Osteocyte (in vitro differentiated cells): ENCODE measurements around the gene ALK. TPM values are rescaled to one million over a fixed set of nuclear protein-coding genes. Genes with fewer than 3 reads are reported as not detected.

Experiments
- DNase-seq: peaks from one replicate; pipeline ENCODE4 v3.0.0; 2021; ENCODE audit warnings: mixed read lengths; ENCODE audit not compliant: unreplicated experiment; ENCODE audit errors: extremely low spot score
- H3K27ac Mint-ChIP-seq: one replicate; pipeline ENCODE4 v1.8.0; 2021; ENCODE audit warnings: mild to moderate bottlenecking, mixed read lengths; ENCODE audit not compliant: unreplicated experiment
- H3K27me3 Mint-ChIP-seq: one replicate; pipeline ENCODE4 v1.8.0; 2021; ENCODE audit warnings: mixed read lengths; ENCODE audit not compliant: unreplicated experiment
- H3K36me3 Mint-ChIP-seq: one replicate; pipeline ENCODE4 v1.8.0; 2021; ENCODE audit warnings: mixed read lengths; ENCODE audit not compliant: unreplicated experiment
- H3K4me1 Mint-ChIP-seq: one replicate; pipeline ENCODE4 v1.8.0; 2021; ENCODE audit warnings: mixed read lengths; ENCODE audit not compliant: unreplicated experiment
- H3K4me3 Mint-ChIP-seq: one replicate; pipeline ENCODE4 v1.8.0; 2021; ENCODE audit warnings: mild to moderate bottlenecking, moderate library complexity, mixed read lengths; ENCODE audit not compliant: unreplicated experiment
- H3K9me3 Mint-ChIP-seq: one replicate; pipeline ENCODE4 v1.8.0; 2021; ENCODE audit warnings: mixed read lengths; ENCODE audit not compliant: unreplicated experiment
- total RNA-seq: library from RNA; stranded (reverse); gene quantifications from 2 replicates; pipeline ENCODE4 v1.2.1, GENCODE V29; 2021
- TF ChIP-seq, protein P1 (sequence below): fragments of 200-600 bp; sonication (generic); IDR thresholded peaks from 2 replicates; pipeline ENCODE4 v1.5.0; 2021; ENCODE audit warnings: antibody characterized with exemption, mild to moderate bottlenecking, moderate library complexity

The ALK gene
- total RNA-seq, 1 donor from 2014 or later: not detected

DNA sequence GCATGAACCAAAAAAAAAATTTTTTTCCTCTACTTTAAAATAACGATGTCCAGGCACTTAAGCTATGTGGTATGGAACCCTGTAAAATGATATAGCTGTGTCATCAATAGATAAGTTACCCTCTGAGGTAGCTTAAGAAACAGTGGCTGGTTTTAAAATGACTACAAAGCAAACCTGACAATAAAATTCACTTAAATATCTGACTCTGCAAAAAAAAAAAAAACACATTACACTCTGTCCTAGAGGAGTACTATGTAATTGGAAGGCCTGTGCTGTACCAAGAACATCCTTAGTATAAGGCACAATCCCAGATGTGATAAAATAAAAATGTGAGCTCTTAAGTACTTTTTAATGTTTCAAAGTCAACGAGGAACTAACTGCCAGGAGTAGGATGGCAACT, 322.4 kb downstream of the ALK start:
- Mint-ChIP-seq H3K4me3 (no peak overlapping the region), H3K4me1 (no peaks in the 10 kb centered on the region), H3K27ac (no peak overlapping the region), H3K36me3 (no peaks in the 10 kb centered on the region), H3K9me3 (peaks cover 13% of the 10 kb centered on the region), H3K27me3 (no peaks in the 10 kb centered on the region)
- TF ChIP-seq, protein P1, sequence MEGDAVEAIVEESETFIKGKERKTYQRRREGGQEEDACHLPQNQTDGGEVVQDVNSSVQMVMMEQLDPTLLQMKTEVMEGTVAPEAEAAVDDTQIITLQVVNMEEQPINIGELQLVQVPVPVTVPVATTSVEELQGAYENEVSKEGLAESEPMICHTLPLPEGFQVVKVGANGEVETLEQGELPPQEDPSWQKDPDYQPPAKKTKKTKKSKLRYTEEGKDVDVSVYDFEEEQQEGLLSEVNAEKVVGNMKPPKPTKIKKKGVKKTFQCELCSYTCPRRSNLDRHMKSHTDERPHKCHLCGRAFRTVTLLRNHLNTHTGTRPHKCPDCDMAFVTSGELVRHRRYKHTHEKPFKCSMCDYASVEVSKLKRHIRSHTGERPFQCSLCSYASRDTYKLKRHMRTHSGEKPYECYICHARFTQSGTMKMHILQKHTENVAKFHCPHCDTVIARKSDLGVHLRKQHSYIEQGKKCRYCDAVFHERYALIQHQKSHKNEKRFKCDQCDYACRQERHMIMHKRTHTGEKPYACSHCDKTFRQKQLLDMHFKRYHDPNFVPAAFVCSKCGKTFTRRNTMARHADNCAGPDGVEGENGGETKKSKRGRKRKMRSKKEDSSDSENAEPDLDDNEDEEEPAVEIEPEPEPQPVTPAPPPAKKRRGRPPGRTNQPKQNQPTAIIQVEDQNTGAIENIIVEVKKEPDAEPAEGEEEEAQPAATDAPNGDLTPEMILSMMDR: no peak
- no peak for DNase-seq

DNA sequence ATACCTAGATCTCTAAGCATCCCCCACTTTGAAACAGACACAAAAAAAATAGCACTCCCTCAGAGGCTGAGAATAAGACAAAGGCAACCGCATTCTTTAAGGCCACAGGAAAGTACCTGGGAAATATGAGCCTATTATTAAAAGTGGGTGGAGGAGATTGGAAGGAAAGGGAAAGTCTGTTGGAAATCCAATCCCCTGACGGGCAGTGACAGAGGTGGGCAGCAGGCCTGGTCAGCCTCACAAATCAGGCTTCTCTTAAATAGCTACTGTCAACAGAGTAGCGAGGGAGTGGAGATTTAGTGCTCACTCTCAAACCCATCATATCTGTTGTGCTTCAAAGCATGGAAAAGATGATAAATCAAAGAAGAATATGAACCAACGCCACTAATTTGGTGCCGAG, 324.4 kb downstream of the ALK start:
- H3K27me3 Mint-ChIP-seq: no peaks in the 10 kb centered on the region
- H3K4me1 Mint-ChIP-seq: no peaks in the 10 kb centered on the region
- H3K9me3 Mint-ChIP-seq: peaks cover 13% of the 10 kb centered on the region
- TF ChIP-seq, protein P1: no peak
- DNase-seq: no peak
- no peak overlapping the region for H3K4me3 Mint-ChIP-seq
- no peaks in the 10 kb centered on the region for H3K36me3 Mint-ChIP-seq
- H3K27ac Mint-ChIP-seq: no peak overlapping the region

DNA sequence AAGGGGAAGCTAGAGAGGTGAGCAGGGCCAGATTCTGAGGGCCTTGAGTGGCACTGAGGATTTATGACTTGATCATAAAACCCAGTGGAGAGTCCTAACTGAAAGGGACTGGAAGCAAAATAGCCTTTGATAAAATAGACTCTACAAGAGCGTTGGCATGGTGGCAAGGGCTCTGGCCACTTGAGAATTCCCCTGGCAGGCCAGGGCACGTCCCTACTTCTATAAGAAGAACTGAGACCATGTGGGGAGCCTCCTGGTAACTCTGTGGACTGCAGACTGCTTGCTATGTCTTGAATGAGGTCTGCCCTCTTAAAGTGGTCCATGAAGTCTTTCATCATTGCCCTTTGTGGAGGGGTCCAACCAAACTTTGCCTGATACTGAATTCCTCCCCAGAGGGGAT, 324.8 kb downstream of the ALK start:
- Mint-ChIP-seq H3K27ac (no peak overlapping the region), H3K36me3 (no peaks in the 10 kb centered on the region), H3K9me3 (peaks cover 13% of the 10 kb centered on the region), H3K4me1 (no peaks in the 10 kb centered on the region), H3K27me3 (no peaks in the 10 kb centered on the region), H3K4me3 (no peak overlapping the region)
- TF ChIP-seq, protein P1: no peak
- DNase-seq: no peak

DNA sequence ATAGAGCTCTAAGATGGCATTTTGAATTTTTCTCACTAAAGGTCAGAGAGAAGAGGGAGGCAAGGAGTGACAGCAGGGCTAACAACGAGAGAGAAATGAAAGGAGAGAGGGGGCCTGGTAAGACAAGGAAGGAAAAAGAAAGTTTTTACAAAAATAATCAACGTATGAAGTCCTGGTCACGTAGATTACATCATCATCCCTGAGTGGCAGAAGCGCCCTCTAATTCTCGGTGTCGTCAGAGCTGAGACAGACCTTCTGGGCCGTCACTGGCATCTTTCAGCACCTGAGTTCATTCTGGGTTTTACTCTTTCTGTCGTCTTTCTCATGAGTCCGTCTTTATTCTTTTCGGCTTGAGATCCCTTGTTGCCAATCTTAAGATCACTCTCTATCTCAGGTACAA, 329.8 kb downstream of the ALK start:
- DNase-seq: no peak
- no peak overlapping the region for H3K4me3 Mint-ChIP-seq
- no peaks in the 10 kb centered on the region for H3K36me3 Mint-ChIP-seq
- no peaks in the 10 kb centered on the region for H3K27me3 Mint-ChIP-seq
- TF ChIP-seq, protein P1: no peak
- H3K4me1 Mint-ChIP-seq: no peaks in the 10 kb centered on the region
- no peak overlapping the region for H3K27ac Mint-ChIP-seq
- H3K9me3 Mint-ChIP-seq: no peaks in the 10 kb centered on the region

DNA sequence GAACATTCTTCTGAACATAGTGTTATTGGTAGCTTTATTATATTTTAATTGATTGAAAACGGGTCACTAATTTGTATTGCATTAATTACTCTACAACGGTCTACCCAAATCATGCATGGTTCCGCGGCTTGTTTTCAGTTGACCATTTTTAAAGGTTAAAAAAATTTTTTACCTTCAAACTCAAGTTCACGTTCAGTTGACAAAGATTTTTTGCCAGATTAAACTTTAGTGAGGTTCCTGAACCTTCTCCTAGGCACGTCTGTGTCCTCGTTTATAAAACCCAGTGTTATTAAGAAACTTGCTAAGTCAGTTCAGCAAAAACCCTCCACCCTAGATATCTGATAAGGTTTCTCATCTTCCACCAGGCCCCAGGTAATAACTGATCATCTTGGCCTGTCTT, 331.2 kb downstream of the ALK start:
- Mint-ChIP-seq H3K9me3 (no peaks in the 10 kb centered on the region), H3K4me3 (no peak overlapping the region), H3K4me1 (no peaks in the 10 kb centered on the region), H3K27me3 (no peaks in the 10 kb centered on the region), H3K36me3 (no peaks in the 10 kb centered on the region), H3K27ac (no peak overlapping the region)
- TF ChIP-seq, protein P1: no peak
- no peak for DNase-seq
